SK-N-SH treated with all-trans-retinoic acid at 6 μM for 48 hours (cell line): ENCODE results near the gene CDH4.

Source experiments
- BACH2 ChIP-seq: fragments of 250-450 bp; sonication (Bioruptor Pico); IDR thresholded peaks from 2 replicates; pipeline ENCODE4 v1.9.0; 2021; ENCODE audit warnings: mild to moderate bottlenecking, borderline replicate concordance
- OSR1 ChIP-seq: fragments of 250-450 bp; sonication (Bioruptor Pico); IDR thresholded peaks from 2 replicates; pipeline ENCODE4 v1.8.0; 2022; ENCODE audit warnings: moderate library complexity, mild to moderate bottlenecking, inconsistent platforms
- POU6F1 ChIP-seq: fragments of 250-450 bp; sonication (Bioruptor Pico); IDR thresholded peaks from 2 replicates; pipeline ENCODE4 v1.8.0; 2021; ENCODE audit warnings: low read depth, mild to moderate bottlenecking, moderate library complexity, borderline replicate concordance
- TOX ChIP-seq: fragments of 250-450 bp; sonication (Bioruptor Pico); IDR thresholded peaks from 2 replicates; pipeline ENCODE4 v1.8.0; 2021; ENCODE audit warnings: mild to moderate bottlenecking, moderate library complexity, borderline replicate concordance
- TSHZ2 ChIP-seq: fragments of 250-450 bp; sonication (Bioruptor Pico); IDR thresholded peaks from 2 replicates; pipeline ENCODE4 v1.5.0; 2020; ENCODE audit warnings: mild to moderate bottlenecking, moderate library complexity
- ZC3H10 ChIP-seq: fragments of 250-450 bp; sonication (Bioruptor Pico); IDR thresholded peaks from 2 replicates; pipeline ENCODE4 v1.5.1; 2021; ENCODE audit warnings: mild to moderate bottlenecking, moderate library complexity
- ZFP3 ChIP-seq: fragments of 250-450 bp; sonication (Bioruptor Pico); IDR thresholded peaks from 2 replicates; pipeline ENCODE4 v1.5.0; 2020; ENCODE audit warnings: mild to moderate bottlenecking, moderate library complexity
- ZFP30 ChIP-seq: fragments of 450-650 bp; formaldehyde crosslinking; IDR thresholded peaks from 2 replicates; pipeline ENCODE4 v1.5.0; 2022; ENCODE audit warnings: mild to moderate bottlenecking, moderate library complexity
- ZNF8 ChIP-seq: fragments of 450-650 bp; formaldehyde crosslinking; IDR thresholded peaks from 2 replicates; pipeline ENCODE4 v1.5.0; 2020; ENCODE audit warnings: mild to moderate bottlenecking, moderate library complexity

GRCh38 chr20:61445741-61446140, 193.7 kb downstream of the CDH4 start:
- TF ChIP-seq ZC3H10 (CRISPR knock-in tag) (no peak), BACH2 (CRISPR knock-in tag) (no peak), TOX (CRISPR knock-in tag) (no peak), ZFP30 (CRISPR knock-in tag) (no peak), OSR1 (no peak), POU6F1 (CRISPR knock-in tag) (no peak), TSHZ2 (CRISPR knock-in tag) (no peak), ZFP3 (CRISPR knock-in tag) (no peak), ZNF8 (CRISPR knock-in tag) (no peak)
